ENCODE data around the gene NUB1. TPM values are rescaled to one million over a fixed set of nuclear protein-coding genes. Genes with fewer than 3 reads are reported as not detected.

Gene NUB1
- total RNA-seq, 1 experiment from 2014 or later = 39.5 TPM

DNA sequence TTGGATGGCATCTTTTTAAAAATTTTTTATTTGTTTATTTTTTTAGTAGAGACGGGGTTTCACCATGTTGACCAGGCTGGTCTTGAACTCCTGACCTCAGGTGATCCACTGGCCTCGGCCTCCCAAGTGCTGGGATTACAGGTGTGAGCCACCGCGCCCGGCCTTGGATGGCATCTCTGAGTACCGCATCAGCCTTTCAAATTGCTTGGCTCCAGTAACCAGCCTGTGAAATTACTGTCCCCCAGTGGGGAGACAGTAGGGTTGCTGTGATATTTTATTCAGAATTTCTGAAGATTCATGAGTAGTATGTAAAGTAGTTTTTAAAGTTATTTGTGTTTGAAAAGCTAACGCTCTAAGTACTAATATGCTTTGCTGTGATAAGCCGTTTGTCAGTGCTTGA, 1.2 kb downstream of the NUB1 start:
- DNase-seq (ENCODE audit: low spot score) = peak; percentile 45

DNA sequence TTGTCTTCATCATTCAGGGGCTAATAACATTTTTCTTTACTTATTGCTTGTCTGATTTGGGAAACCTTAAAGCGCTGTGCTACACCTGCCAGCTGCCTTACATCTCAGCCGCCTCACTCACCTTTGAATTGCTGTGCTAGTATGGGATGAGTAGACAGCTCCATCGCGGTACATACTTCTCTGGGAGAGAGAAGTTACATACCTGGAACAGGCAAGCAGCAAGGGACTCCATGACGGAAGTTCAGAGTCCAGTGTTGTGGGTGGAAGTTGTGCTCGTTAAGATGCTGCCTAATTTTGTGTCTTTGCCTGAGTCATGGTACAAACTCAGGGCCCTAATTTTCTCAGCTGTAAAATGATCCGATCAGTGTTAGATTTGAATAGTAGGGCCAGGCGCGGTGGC, 1.9 kb downstream of the NUB1 start:
- no peak for DNase-seq (ENCODE audit: low spot score)

DNA sequence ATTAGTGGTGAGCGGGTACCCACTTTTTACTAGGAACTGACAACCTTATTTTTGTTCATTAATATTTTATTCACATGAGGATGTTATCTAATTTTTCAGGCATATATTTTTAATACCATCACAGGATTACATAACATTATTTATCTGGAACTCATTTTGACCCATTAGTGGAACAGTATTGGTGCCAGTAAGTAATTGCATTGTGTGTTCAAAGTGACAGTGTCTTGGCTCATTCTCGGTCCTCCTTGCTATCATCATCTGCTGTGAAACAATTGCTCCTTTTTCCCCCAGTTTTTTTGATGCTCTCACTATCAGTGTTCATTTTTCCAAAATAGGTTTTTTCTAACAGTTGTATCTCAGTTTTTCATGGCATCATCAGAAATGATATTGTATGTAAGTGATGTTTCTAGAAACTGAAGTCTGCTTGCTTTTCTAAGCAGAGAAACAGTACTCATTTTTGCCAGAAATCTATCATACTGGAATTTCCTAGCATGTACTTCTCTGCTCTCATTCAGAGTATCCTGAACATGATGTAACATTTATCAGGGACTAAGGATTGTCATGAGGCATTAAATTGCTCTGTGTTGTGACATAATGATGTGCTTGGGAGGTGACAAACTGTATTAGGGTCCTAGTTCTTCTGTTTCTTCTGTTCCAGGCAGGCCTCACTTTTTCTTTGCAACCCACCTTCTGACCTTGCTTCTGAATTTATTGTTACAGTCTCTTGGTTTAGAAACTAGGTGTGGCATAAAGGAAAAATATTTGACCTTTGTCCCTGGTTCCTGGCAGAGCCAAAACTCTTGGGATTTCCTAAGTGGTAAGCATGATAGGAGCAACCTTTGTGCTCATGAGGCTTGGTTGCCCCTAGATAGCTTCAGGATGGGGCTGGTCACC, 4.2 kb downstream of the NUB1 start:
- DNase-seq (ENCODE audit: low spot score) = peak; percentile 48

DNA sequence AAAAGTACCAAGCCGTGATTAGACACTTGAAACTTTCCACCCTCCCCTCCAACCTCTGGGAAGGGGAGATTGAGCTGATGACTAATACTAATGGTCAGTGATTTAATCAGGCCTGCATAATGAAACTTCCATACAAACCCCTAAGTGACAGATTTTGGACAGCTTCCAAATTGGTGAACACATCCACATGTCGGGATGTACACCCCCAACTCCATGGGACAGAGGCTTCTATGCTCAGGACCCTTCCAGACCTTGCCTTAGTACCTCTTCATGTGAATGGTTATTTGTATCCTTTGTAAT, 4.8 kb downstream of the NUB1 start:
- DNase-seq (ENCODE audit: low spot score) = no peak

DNA sequence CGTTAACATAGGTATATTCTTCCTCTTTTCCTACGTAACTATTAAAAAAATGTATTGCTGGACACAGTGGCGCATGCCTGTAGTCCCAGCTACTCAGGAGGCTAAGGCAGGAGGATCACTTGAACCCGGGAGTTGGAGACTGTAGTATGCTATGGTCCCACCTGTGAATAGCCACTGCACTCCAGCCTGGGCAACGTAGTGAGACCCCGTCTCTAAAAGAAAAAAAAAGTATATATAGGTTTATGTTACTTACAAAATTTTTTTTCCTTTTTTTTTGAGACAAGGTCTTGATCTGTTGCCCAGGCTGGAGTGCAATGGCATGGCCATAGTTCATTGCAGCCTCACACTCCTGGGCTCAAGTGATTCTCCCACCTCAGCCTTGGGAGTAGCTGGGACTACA, 5.6 kb downstream of the NUB1 start:
- no peak for DNase-seq (ENCODE audit: low spot score)

DNA sequence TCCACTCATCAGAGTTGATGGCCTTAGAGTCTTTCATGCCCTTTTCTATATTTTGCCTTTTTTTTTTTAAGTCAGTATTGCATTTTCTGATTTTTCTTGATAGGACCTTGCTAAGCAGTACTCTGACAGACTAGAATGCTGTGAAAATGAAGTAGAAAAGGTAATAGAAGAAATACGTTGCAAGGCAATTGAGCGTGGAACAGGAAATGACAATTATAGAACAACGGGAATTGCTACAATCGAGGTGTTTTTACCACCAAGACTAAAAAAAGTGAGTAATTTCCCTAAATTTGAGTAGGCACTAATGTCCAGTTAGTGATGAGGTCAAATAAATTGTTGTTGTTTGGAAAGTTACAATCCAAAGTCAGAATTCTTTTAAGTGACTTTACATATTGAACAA, 7.4 kb downstream of the NUB1 start:
- no peak for DNase-seq (ENCODE audit: low spot score)

DNA sequence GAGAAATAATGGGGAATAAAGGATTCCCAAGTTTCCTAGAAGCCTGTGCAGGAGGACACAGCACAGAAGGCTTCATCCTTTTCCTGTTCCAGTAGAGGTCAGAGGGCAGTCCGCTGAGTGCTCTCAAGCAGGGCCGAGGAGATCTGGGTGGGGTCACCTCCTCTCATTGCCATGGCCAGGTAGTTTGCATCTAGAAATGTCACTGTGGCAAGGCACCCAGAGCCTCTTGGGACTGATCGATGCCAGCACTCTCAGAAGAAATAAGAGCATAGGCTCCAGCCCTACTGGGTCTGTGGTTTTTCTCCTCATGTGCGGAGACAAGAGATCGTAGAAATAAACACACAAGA, 7.9 kb downstream of the NUB1 start:
- DNase-seq (ENCODE audit: low spot score) = no peak

DNA sequence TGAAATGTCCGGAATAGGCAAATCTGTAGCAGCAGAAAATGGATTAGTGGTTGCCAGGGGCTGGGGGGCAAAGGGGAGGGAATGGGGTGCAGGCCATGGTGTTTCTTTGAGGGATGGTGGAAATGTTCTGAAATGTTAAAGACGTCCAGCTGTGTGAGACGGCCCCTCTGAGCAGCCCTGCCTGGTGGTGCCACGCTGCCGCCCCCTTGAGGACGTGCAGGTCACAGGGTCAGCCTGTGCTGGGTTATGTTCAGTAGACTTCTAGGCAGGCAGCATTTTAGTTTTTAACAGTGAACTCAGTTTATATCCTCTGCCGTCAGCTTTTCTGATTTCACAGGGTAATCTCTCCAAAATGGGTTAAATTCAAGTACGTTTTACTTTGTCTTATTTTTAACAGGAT, 9.4 kb downstream of the NUB1 start:
- no peak for DNase-seq (ENCODE audit: low spot score)

DNA sequence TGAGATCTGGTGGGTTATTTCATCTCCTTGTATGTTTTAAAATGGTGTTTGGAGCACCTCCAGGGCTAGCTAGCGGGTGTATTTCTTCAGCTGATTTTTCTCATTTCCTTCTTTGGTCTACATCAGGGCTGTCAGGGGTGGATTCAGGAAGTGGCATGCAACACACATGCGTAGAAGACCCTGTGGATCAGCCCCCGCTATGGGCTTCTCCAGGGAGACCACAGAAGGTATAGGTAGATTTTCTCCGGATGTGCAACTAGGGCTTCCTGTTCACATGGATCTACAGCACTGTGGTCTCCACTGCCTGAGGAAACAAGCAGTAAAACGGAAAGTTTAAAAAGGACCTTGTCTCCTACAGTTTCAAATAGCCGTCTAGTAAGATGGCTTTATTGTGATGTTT, 10.4 kb downstream of the NUB1 start:
- no peak for DNase-seq (ENCODE audit: low spot score)

DNA sequence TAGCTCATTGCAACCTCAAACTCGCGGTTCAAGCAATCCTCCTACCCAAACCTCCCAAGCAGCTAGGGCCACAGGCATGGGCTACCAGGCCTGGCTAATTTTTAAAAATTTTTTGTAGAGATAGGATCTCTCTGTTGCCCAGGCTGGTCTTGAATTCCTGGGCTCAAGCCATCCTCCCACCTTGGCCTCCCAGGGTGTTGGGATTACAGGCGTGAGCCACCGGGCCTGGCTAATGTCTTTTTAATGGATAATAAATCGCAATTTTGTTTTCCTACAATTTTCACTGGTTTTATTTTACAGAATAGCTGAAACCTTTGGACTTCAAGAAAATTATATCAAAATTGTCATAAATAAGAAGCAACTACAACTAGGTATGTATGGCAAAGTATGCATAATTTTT, 10.9 kb downstream of the NUB1 start:
- DNase-seq (ENCODE audit: low spot score) = no peak

DNA sequence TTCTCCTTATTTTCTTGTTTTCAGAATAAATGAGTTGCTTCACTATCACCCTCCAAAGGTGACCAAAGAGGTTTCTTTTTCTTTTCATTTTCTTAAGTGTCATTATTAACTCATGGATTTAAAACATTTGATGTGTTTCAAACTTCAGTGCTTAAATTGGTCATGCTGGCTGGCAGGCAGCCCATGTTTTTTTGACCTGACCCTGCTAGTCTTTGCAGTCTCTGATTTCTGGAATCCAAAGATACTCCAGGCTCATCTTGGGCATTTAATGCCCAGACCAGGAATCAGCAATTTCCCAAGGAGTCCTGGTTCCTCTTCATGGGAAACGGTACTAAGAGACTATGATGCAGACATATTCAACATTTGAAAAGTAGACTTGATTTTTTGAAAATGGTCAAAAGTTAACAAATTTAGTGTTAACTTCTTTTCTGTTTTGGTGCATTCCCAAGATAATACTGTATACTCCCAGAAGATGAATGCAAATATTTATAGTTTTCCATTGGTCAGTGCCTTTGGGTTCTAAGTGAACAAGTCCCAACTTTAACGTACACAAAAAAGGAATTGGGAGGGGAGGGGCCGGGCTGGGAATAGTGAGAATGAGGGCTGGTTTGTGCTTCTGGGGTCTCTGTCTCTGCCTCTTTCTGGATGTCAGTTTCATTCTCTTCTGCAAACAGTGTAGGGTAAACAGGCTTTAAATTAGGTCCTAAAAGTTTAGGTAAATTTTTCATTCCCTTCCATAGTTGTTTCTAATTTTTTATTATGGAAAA, 19.8 kb downstream of the NUB1 start:
- DNase-seq (ENCODE audit: low spot score) = no peak

DNA sequence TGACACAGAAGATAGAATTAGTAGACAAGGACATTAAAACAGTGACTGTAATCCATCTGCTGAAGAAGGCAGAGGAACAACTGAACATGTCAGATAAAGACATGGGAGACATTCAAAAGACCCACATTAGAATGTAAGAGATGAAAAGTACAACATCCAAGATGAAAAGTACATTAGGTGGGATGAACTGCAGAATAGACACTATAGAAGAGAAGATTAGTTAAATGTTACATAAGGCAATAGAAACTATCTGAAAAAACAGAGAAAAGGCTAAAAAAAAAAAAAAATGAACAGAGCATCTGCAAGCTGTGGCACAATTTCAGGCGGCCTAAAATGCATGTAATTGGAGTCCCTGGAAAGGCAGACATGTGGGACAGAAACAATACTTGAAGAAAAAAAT, 21.6 kb downstream of the NUB1 start:
- DNase-seq (ENCODE audit: low spot score) = no peak

DNA sequence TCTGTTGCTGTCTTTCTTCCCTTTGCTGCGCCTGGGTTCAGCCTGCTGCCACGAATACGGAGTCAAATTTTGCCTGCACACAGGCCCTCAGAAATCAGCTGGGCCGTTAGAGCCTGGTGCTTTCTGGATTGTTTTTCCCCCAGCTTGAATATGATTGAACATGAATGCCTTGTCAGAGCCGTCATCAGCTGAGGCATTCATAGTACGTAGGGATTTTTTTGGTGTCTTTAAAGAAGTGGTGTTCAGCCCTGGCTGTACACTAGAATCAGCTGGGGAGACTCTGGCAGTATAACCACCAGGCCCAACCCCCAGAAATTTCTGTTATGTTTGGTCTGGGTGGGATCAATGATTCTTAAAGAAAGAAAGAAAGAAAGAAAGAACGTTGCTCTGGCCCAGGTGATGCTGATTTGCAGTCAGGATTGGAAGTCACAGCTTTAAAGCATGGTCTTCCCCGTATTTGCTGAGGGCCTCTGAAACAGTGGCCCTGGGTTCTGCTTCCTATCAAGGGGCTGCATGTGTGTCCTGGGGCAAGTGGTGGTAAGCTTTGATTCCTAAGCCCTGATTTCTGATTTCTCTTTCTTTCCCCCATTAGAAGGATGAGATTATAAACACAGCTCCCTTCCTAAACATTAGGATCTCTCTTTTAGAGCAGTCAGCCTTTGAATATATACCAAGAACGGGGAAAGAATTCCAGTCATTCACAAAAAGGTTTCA, 24.7 kb downstream of the NUB1 start:
- DNase-seq (ENCODE audit: low spot score) = no peak

DNA sequence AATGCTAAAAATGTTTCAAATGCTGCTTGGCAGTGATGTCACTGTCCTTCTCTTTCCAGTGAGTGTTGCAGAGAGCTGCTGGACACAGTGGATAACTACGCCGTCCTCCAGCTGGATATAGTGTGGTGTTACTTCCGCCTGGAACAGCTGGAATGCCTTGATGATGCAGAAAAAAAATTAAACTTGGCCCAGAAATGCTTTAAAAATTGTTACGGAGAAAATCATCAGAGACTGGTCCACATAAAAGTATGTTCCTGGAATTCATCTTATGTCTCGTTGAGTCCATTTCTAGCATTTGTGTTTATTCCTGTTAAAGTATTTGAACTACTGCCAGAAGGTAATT, 25.2 kb downstream of the NUB1 start:
- no peak for DNase-seq (ENCODE audit: low spot score)

DNA sequence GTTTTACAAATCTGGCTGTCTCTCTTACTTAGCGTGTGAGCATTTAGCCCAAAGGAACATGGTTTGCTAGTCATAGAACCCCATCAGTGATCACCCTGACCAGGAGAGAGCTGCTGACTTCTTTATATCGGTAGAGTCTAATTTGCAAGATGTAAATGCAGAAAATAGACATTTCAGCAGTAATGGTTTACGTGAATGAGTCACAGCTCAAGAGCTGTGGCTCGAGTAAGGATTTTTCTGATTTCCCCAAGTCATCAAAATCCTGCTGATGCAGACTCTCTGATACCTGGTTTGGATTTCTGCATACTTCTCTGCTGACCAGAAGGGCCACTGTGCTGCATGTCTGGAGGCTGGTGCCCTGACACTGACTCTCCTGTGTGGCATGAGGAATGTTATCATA, 25.7 kb downstream of the NUB1 start:
- DNase-seq (ENCODE audit: low spot score) = no peak

DNA sequence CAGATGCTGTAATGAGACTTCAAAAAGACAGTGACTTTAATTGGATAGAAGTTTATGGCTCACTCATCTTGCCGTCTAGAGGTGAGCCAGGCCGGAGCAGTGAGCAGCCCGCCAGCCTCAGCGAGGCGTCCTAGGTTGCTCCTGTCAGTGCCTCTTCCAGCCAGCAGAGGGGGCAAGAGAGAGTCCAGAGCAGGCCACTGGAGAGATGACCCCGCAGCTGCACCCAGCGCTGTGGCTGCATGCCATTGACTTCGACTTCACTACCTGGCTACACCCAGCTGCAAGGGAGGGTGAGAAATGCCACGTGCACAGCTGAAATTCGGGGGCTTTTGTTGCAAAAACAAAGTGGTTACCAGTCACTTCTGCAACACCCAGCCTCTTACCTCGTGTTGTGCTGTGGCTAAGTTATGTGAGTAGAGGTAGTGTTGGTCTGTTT, 26.5 kb downstream of the NUB1 start:
- peak; percentile 99 for DNase-seq (ENCODE audit: low spot score)

DNA sequence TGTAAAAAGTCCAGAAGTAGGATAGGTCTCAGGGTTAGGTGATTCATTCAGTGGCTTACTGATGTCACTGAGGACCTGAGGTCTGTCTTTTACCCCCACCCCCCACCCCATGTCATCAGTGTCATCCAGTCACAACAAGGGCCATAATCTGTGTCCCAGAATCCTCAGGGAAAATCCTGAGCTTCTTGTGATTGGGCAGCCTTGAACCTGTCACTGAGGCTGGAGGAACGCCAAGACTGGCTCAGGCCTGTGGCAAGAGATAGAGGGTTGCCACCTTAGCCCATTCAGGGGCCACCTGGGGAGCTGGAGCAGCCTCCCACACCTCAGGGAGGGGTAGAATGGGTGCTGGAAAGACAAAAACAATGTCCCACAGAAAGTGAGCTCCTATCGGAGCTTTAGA, 29.7 kb downstream of the NUB1 start:
- DNase-seq (ENCODE audit: low spot score) = no peak

DNA sequence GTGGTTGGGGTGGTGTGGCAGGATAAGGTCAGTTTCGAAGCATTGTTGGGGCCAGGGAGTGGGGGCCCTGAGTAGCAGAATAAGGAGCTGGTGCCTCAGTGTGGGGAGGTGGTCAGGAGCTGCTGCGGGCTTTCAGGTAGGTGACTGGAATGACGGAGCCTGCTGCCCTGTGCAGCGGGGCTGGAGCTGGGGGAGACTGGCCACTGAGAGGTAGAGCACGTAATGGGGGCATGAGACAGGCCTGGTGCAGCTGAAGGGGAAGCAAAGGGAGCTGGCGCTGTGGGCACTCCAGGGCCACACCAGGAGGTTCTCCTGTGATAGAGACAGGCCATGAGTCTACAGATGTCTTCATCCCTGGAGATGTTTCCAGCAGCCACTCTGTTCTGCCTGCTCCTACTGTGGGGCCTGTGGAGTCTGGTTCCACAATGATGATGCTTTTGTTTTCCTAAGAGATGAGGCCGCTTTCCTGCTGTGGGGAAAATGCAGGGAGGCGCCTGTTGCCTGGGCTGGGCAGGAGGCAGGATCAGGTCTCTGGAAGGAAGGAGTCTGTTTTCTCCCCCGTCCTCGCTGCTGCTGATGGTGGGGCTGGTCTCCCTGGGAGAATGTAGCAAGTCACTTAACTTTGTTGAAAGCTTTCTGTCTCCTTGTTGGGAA, 31.1 kb downstream of the NUB1 start:
- DNase-seq (ENCODE audit: low spot score) = no peak

DNA sequence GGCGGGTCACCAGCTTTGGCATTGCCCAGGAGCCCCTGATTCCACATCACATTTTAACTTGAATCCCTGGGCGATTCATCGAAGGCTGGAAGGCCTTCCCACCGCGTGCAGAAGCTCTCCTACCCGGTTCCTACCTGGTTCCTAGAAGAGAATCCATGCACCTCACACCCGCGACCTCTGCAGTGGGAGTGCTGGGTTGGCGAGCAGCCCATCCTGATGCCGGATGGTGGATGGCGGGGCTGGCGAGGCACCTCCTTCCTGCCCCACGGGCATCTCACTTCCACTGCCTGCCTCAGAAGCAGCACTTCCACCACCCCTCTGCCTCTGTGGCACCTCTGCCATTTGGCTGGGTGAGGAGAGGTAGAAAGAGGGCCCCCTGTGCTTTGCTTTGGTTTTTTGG, 32.0 kb downstream of the NUB1 start:
- no peak for DNase-seq (ENCODE audit: low spot score)

DNA sequence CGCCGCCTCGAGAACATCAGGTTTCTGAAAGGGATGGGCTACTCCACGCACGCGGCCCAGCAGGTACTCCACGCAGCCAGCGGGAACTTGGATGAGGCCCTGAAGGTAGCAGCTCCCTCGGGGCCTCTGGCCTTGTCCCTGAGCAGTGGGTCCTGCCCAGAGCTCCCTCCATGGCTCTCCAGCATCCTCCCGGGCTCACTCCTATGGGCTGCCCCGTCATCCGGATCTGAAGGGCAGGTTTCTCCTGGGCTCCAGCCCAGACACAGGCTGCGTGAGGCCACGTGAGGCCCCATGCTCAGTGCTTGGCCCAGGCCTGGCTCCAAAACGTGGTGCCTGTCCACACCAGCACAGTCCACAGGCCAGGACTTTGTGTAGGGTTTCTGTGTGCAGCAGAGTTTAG, 32.5 kb downstream of the NUB1 start:
- DNase-seq (ENCODE audit: low spot score) = no peak

DNA sequence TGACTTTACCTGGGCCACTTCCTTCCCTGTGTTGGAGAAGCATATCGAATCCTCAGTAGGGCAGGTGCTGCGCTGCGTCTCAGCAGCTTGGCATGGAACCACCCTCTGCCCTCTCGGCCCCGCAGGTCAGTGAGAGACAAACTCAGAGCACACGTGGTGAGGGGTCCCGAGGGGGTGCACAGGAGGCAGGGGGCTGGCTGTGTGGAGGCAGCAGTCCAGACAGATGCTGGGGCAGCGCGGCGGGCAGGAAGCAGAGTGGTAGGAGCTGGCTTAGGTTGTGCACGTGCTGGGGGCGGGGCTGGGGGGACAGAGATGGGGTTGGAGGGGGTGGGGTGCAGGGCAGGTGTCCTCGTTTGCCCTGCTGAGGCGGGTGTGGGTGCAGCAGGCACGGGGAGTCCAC, 33.1 kb downstream of the NUB1 start:
- no peak for DNase-seq (ENCODE audit: low spot score)

DNA sequence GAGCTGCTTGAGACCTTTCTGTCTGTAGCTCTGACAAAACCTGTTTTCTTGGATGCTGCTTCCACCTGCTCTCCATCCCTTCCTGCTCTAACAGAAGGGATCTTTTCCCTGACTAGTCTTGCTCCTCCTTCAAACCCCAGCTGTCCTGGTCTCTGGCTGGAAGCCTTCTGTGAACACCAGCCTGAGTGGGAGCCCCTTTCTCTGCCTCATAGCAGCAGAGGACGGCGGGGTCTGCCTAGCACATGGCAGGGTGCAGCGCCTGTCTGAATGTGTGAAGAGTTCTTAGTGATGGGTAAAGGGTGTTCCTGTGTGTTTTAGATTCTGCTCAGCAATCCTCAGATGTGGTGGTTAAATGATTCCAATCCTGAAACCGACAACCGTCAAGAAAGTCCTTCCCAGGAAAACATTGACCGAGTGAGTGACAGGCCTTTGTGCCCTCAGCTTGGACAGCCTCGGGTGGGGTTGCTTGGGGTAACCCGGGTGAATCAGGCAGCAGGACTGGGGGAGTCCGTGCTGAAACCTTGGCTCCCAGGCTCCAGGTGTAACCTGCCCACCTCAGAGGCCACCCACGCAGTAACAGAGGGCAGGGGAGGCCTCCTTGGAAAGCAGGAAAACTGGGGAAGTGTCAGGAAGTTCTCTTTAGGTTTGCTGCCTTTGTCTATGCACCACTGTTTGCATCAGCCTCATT, 34.1 kb downstream of the NUB1 start:
- DNase-seq (ENCODE audit: low spot score) = no peak

All from HT-29 (cell line).